H9 (cell line): ENCODE results near the gene CMYA5. TPM values are rescaled to one million over a fixed set of nuclear protein-coding genes. Genes with fewer than 3 reads are reported as not detected.

ENCODE experiments used
- DNase-seq: peaks from one replicate; pipeline ENCODE4 v3.0.0-alpha.2; 2017
- H2AFZ ChIP-seq: one replicate; pipeline ENCODE4 v1.6.1; 2013; ENCODE audit warnings: mild to moderate bottlenecking, low read length, control low read depth, moderate library complexity
- H2AK5ac ChIP-seq: 2 replicates; pipeline ENCODE4 v1.6.1; 2013; ENCODE audit warnings: low read length, control low read depth, mixed read lengths; ENCODE audit not compliant: insufficient read length
- H2BK120ac ChIP-seq: one replicate; pipeline ENCODE4 v1.6.1; 2013; ENCODE audit warnings: low read depth, mild to moderate bottlenecking, low read length, control low read depth, inconsistent platforms; ENCODE audit not compliant: poor library complexity, severe bottlenecking
- H2BK12ac ChIP-seq: 2 replicates; pipeline ENCODE4 v1.6.1; 2013; ENCODE audit warnings: low read length, control low read depth, mixed read lengths, low read depth; ENCODE audit not compliant: insufficient read length
- H2BK15ac ChIP-seq: 2 replicates; pipeline ENCODE4 v1.6.1; 2013; ENCODE audit warnings: low read depth, low read length, control low read depth
- H2BK20ac ChIP-seq: one replicate; pipeline ENCODE4 v1.6.1; 2013; ENCODE audit warnings: low read depth, mild to moderate bottlenecking, low read length, control low read depth, inconsistent platforms; ENCODE audit not compliant: poor library complexity, severe bottlenecking
- H2BK5ac ChIP-seq: 2 replicates; pipeline ENCODE4 v1.6.1; 2013; ENCODE audit warnings: low read length, control low read depth, mixed read lengths; ENCODE audit not compliant: insufficient read length
- H3K14ac ChIP-seq: 2 replicates; pipeline ENCODE4 v1.6.1; 2013; ENCODE audit warnings: low read length, control low read depth; ENCODE audit not compliant: insufficient read depth
- H3K18ac ChIP-seq: 2 replicates; pipeline ENCODE4 v1.6.1; 2013; ENCODE audit warnings: low read depth, mild to moderate bottlenecking, mixed read lengths, low read length, control low read depth; ENCODE audit not compliant: insufficient read length
- H3K23ac ChIP-seq: 2 replicates; pipeline ENCODE4 v1.6.1; 2013; ENCODE audit warnings: low read length, control low read depth, mixed read lengths, low read depth; ENCODE audit not compliant: insufficient read length
- H3K23me2 ChIP-seq: 2 replicates; pipeline ENCODE4 v1.6.1; 2013; ENCODE audit warnings: low read depth, mild to moderate bottlenecking, mixed read lengths, low read length, control low read depth; ENCODE audit not compliant: insufficient read length, poor library complexity, severe bottlenecking
- H3K27ac ChIP-seq: 2 replicates; pipeline ENCODE4 v1.5.1; 2013; ENCODE audit warnings: low read length, control low read depth, mixed read lengths, low read depth; ENCODE audit not compliant: insufficient read length
- H3K27me3 ChIP-seq: 2 replicates; pipeline ENCODE4 v1.6.1; 2013; ENCODE audit warnings: low read length, control low read depth, inconsistent platforms; ENCODE audit not compliant: insufficient read depth
- H3K4ac ChIP-seq: 2 replicates; pipeline ENCODE4 v1.6.1; 2013; ENCODE audit warnings: low read depth, mild to moderate bottlenecking, control low read depth, inconsistent platforms, low read length, moderate library complexity
- H3K4me1 ChIP-seq: 2 replicates; pipeline ENCODE4 v1.6.1; 2013; ENCODE audit warnings: low read length, control low read depth, inconsistent platforms; ENCODE audit not compliant: insufficient read depth
- H3K4me2 ChIP-seq: 2 replicates; pipeline ENCODE4 v1.6.1; 2013; ENCODE audit warnings: low read length, control low read depth, mixed read lengths; ENCODE audit not compliant: insufficient read length, insufficient read depth
- H3K56ac ChIP-seq: 2 replicates; pipeline ENCODE4 v1.6.1; 2013; ENCODE audit warnings: low read depth, mild to moderate bottlenecking, mixed read lengths, low read length, control low read depth; ENCODE audit not compliant: insufficient read length
- H3K79me1 ChIP-seq: 2 replicates; pipeline ENCODE4 v1.6.1; 2013; ENCODE audit warnings: low read depth, mild to moderate bottlenecking, moderate library complexity, low read length, control low read depth, inconsistent platforms; ENCODE audit not compliant: insufficient read depth, poor library complexity, severe bottlenecking
- H3K79me2 ChIP-seq: 2 replicates; pipeline ENCODE4 v1.6.1; 2013; ENCODE audit warnings: low read length, control low read depth, inconsistent platforms; ENCODE audit not compliant: insufficient read depth
- H3K9ac ChIP-seq: 2 replicates; pipeline ENCODE4 v1.6.1; 2013; ENCODE audit warnings: low read length, control low read depth, mixed read lengths; ENCODE audit not compliant: insufficient read length; ENCODE audit errors: extremely low read depth
- H3K9me3 ChIP-seq: one replicate; pipeline ENCODE4 v1.6.1; 2013; ENCODE audit warnings: low read depth, low read length, inconsistent platforms; ENCODE audit not compliant: control insufficient read depth
- H3T11ph ChIP-seq: one replicate; pipeline ENCODE4 v1.6.1; 2013; ENCODE audit warnings: mild to moderate bottlenecking, low read length, control low read depth, inconsistent platforms
- H4K20me1 ChIP-seq: one replicate; pipeline ENCODE4 v1.6.1; 2013; ENCODE audit not compliant: control insufficient read depth, insufficient read length, insufficient read depth
- H4K5ac ChIP-seq: 2 replicates; pipeline ENCODE4 v1.6.1; 2013; ENCODE audit warnings: low read depth, mild to moderate bottlenecking, mixed read lengths, low read length, control low read depth; ENCODE audit not compliant: insufficient read length
- H4K8ac ChIP-seq: replicated peaks from 2 replicates; pipeline ENCODE4 v1.6.1; 2013; ENCODE audit warnings: low read length, control low read depth, mixed read lengths, low read depth; ENCODE audit not compliant: insufficient read length
- H4K91ac ChIP-seq: 2 replicates; pipeline ENCODE4 v1.6.1; 2013; ENCODE audit warnings: low read depth, mild to moderate bottlenecking, moderate library complexity, mixed read lengths, low read length, control low read depth; ENCODE audit not compliant: insufficient read length
- H3K27ac Mint-ChIP-seq, 3 experiments: 2 replicates in 2 of 3; 3 replicates in 1 of 3; pipeline ENCODE4 v1.8.0; 2020 to 2021; ENCODE audit warnings: mixed read lengths in 3 of 3, mild to moderate bottlenecking in 1 of 3, moderate library complexity in 1 of 3
- H3K27me3 Mint-ChIP-seq: 2 replicates; pipeline ENCODE4 v1.8.0; 2021; ENCODE audit warnings: low read depth, mild to moderate bottlenecking, moderate library complexity, mixed read lengths
- H3K36me3 Mint-ChIP-seq, 3 experiments: 2 replicates in 2 of 3; 3 replicates in 1 of 3; pipeline ENCODE4 v1.8.0; 2020 to 2021; ENCODE audit warnings: low read depth in 3 of 3, mixed read lengths in 3 of 3; ENCODE audit not compliant: insufficient read depth in 1 of 3
- H3K4me1 Mint-ChIP-seq, 2 experiments: 2 replicates each; pipeline ENCODE4 v1.8.0; 2020; ENCODE audit warnings: mixed read lengths in 2 of 2
- H3K4me3 Mint-ChIP-seq, 2 experiments: 2 replicates in 1 of 2; 3 replicates in 1 of 2; pipeline ENCODE4 v1.8.0; 2020 to 2021; ENCODE audit warnings: mild to moderate bottlenecking in 2 of 2, mixed read lengths in 2 of 2, moderate library complexity in 1 of 2
- H3K9me3 Mint-ChIP-seq, 2 experiments: 2 replicates in 1 of 2; 3 replicates in 1 of 2; pipeline ENCODE4 v1.8.0; 2020; ENCODE audit warnings: mild to moderate bottlenecking in 2 of 2, mixed read lengths in 2 of 2, moderate library complexity in 1 of 2
- CTCF ChIP-seq: fragments of 200-600 bp; sonication (generic); conservative IDR thresholded peaks from 3 replicates; pipeline ENCODE4 v1.8.0; 2021; ENCODE audit warnings: antibody characterized with exemption, mild to moderate bottlenecking
- WGBS: extraction: QIAGEN DNeasy Blood & Tissue Kit; methylation state at CpG from one replicate; pipeline ENCODE4 v1.1.7; 2013; ENCODE audit warnings: missing lambda C conversion rate, low lambda C conversion rate, mixed read lengths; ENCODE audit not compliant: insufficient read length; ENCODE audit errors: extremely low coverage; 5-methylcytosine and 5-hydroxymethylcytosine counted together
- total RNA-seq: library from RNA; stranded (reverse); gene quantifications from 2 replicates; pipeline ENCODE4 v1.2.1, GENCODE V29; 2021

CMYA5 gene
- total RNA-seq, 1 experiment from 2014 or later, result 1.8 TPM

- Histone ChIP-seq H3K79me1 (no peaks in the 10 kb centered on the region), H3K4me2 (no peak overlapping the region), H3K79me2 (no peaks in the 10 kb centered on the region), H2BK12ac (no peak overlapping the region), H3K56ac (no peak overlapping the region), H2BK120ac (no peak overlapping the region), H3K18ac (no peak overlapping the region), H2AFZ (no peak overlapping the region), H4K5ac (no peak overlapping the region), H4K8ac (no peak overlapping the region), H3K9me3 (no peaks in the 10 kb centered on the region), H3T11ph (no peak overlapping the region), H4K91ac (no peak overlapping the region), H3K9ac (no peak overlapping the region), H3K4me1 (no peaks in the 10 kb centered on the region), H2BK20ac (no peak overlapping the region), H4K20me1 (no peaks in the 10 kb centered on the region), H2BK15ac (no peak overlapping the region), H3K23me2 (no peaks in the 10 kb centered on the region), H2AK5ac (no peak overlapping the region), H3K27ac (no peak overlapping the region), H3K4ac (no peak overlapping the region), H2BK5ac (no peak overlapping the region), H3K23ac (no peak overlapping the region), H3K14ac (no peak overlapping the region), H3K27me3 (no peaks in the 10 kb centered on the region)
- TF ChIP-seq CTCF, result no peak
- no peak for DNase-seq
- no peak overlapping the region for H3K27ac Mint-ChIP-seq
- H3K36me3 Mint-ChIP-seq, result no peaks in the 10 kb centered on the region
- no peaks in the 10 kb centered on the region for H3K4me1 Mint-ChIP-seq
- WGBS, result no CpG with 5 or more reads among the region's 2 CpGs
- no peaks in the 10 kb centered on the region; the same call in none of the 2 replicates for H3K27me3 Mint-ChIP-seq
- no peak overlapping the region for H3K4me3 Mint-ChIP-seq
- H3K9me3 Mint-ChIP-seq, result no peaks in the 10 kb centered on the region
Observed at GRCh38 chr5:79827159-79827629, 137.6 kb downstream of the CMYA5 start.
